Cardiac septum (tissue), 1 donor: Measurements from ENCODE around the gene PGAP1. TPM values are rescaled to one million over a fixed set of nuclear protein-coding genes. Genes with fewer than 3 reads are reported as not detected.

Experiments
- DNase-seq: peaks from one replicate; pipeline ENCODE4 v3.0.0-alpha.2; 2020; ENCODE audit warnings: low spot score
- intact Hi-C: fragments of 100-400 bp; cut with DNase I; formaldehyde crosslinking; loops from one replicate; pipeline ENCODE4 v1.14.0; 2022
- total RNA-seq: library from RNA; stranded (reverse); fragmentation: NEBNext Ultra II Directional; extraction: Animal tissue kit (Norgen Biotek cat#: 25700); gene quantifications from one replicate; pipeline ENCODE4 v1.2.1, GENCODE V29; 2021
- donor health status: DM: no; HTN: no; CAD: no.

Gene PGAP1
- total RNA-seq, 1 donor from 2014 or later = 7.7 TPM

GRCh38 chr2:196823750-196824522 is 102.6 kb downstream of the PGAP1 start:
- intact Hi-C loops = no loop called here
- DNase-seq = no peak

GRCh38 chr2:196821195-196821594 is 105.3 kb downstream of the PGAP1 start:
- no peak for DNase-seq
- intact Hi-C loops = no loop called here

GRCh38 chr2:196809260-196809659 is 117.2 kb downstream of the PGAP1 start, which contains the start of gene C2orf66:
C2orf66 (minus strand) TSS chr2:196809355; CDS start chr2:196809336, 19 bp downstream.
- intact Hi-C loops = no loop called here
- DNase-seq = no peak

- DNase-seq = no peak
- intact Hi-C loops = no loop called here
Measured at GRCh38 chr2:196808083-196808665, 118.3 kb downstream of the PGAP1 start.

GRCh38 chr2:196804381-196804780 is 122.1 kb downstream of the PGAP1 start:
- intact Hi-C loops = no loop called here
- DNase-seq = no peak

- intact Hi-C loops = no loop called here
Measured at GRCh38 chr2:196802401-196802800, 124.1 kb downstream of the PGAP1 start.

GRCh38 chr2:196801674-196802261 is 124.7 kb downstream of the PGAP1 start:
- intact Hi-C loops = no loop called here
- DNase-seq = no peak

More at GRCh38 chr2:196802401-196802800, 124.1 kb downstream of the PGAP1 start:
- no peak for DNase-seq

- DNase-seq = no peak
- intact Hi-C loops = loop anchor here (2.0 to 5.0 kb wide), 2 partner anchors 128 to 162 kb away; partner anchors contain the start of genes CCDC150 and PGAP1
Measured at GRCh38 chr2:196798980-196799379, 127.5 kb downstream of the PGAP1 start.

GRCh38 chr2:196792865-196793264 is 133.6 kb downstream of the PGAP1 start:
- intact Hi-C loops = no loop called here
- no peak for DNase-seq

GRCh38 chr2:196783431-196784094 is 142.9 kb downstream of the PGAP1 start:
- intact Hi-C loops = no loop called here

More at GRCh38 chr2:196783431-196784094, 142.9 kb downstream of the PGAP1 start:
- no peak for DNase-seq

Other genes with a start within 250 kb of the PGAP1 start
- gene GTF3C3, start 127.0 kb downstream of the PGAP1 start, total RNA-seq = 26.0 TPM
- gene C2orf66, start 117.4 kb downstream of the PGAP1 start, total RNA-seq = not detected